HFF-Myc (cell line): ENCODE results near the gene CPEB2.
"Not testable (repeated sequence)": the region's sequence is repeated elsewhere in the genome, so short reads cannot be mapped to it uniquely, and the experiment has no call there.

Experiments used
- DNase-seq: peaks from one replicate; pipeline ENCODE4 v3.0.0-alpha.2; 2011; ENCODE audit warnings: low read depth; ENCODE audit errors: extremely low read depth
- H3K4me3 ChIP-seq: replicated peaks from 2 replicates; pipeline ENCODE4 v1.5.1; 2011; ENCODE audit warnings: low read depth, mild to moderate bottlenecking, control low read depth, low read length
- TF ChIP-seq, protein P1 (sequence below): IDR thresholded peaks from 2 replicates; pipeline ENCODE4 v1.5.1; 2012; ENCODE audit warnings: mild to moderate bottlenecking, low read depth, low read length, control low read depth; ENCODE audit errors: missing control alignments

CPEB2 gene

DNA sequence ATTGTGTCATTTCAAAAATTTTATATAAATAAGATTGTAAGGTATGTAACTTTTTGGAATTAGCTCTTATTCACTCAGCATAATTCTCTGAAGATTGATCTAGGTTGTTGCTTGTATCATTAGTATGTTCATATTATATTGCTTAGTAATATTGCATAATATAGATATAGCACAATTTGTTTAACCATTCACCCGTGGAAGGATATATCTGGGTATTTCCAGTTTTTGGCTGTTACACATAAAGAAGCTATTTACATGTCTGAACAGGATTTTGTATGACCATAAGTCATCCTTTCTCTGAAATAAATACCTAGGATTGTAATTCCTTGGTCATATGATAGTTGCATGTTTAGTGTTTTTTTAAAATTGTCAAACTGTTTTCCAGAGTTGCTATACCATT is 82.5 kb downstream of the CPEB2 start:
- TF ChIP-seq, protein P1, sequence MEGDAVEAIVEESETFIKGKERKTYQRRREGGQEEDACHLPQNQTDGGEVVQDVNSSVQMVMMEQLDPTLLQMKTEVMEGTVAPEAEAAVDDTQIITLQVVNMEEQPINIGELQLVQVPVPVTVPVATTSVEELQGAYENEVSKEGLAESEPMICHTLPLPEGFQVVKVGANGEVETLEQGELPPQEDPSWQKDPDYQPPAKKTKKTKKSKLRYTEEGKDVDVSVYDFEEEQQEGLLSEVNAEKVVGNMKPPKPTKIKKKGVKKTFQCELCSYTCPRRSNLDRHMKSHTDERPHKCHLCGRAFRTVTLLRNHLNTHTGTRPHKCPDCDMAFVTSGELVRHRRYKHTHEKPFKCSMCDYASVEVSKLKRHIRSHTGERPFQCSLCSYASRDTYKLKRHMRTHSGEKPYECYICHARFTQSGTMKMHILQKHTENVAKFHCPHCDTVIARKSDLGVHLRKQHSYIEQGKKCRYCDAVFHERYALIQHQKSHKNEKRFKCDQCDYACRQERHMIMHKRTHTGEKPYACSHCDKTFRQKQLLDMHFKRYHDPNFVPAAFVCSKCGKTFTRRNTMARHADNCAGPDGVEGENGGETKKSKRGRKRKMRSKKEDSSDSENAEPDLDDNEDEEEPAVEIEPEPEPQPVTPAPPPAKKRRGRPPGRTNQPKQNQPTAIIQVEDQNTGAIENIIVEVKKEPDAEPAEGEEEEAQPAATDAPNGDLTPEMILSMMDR, result no peak
- H3K4me3 ChIP-seq, result no peak overlapping the region
- no peak for DNase-seq

DNA sequence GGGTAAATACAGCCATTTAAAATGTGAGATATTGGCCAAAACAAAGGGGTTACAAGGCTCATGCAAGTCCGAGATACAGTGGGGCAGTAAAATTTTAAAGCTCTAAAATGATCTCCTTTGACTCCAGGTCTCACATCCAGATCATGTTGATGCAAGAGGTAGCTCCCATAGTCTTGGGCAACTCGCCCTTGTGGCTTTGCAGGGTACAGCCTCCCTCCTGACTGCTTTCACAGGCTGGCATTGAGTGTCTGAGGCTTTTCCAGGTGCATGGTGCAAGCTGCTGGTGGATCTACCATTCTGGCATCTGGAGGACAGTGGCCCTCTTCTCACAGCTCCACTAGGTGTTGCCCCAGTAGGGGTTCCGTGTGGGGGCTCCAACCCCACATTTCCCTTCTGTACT is 83.5 kb downstream of the CPEB2 start:
- not testable (repeated sequence) for DNase-seq, H3K4me3 ChIP-seq

GRCh38 chr4:15086259-15086658 is 84.0 kb downstream of the CPEB2 start:
- not testable (repeated sequence) for H3K4me3 ChIP-seq, DNase-seq

DNA sequence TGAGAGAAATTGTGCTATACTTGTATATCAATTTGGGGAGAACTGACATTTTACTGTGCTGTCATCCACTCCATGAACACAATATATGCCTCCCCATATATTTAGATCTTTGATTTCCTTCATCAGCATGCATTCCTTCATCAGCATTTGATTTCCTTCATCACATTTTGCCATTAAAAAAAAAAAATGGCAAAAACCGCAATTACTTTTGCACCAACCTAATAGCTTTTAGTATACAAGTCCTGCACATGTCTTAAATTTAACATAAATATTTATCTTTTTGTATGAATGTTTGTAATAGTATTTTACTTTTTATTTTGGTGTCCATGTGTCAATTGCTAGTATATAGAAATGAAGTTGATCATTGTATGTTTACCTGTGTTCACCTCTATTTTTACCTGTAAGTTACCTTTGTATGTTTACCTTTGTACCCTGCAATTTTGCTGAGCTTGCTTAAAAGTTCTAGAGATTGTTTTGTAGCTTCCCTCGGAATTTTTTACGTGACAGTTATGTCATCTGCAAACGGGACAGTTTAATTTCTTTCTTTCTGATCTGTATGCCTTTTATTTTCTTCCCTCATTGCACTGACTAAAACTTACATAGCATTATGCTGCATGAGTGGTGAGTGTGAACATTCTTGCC is 86.2 kb downstream of the CPEB2 start:
- TF ChIP-seq, protein P1, result no peak
- no peak overlapping the region for H3K4me3 ChIP-seq
- DNase-seq, result no peak

- TF ChIP-seq, protein P1, result no peak
Measured at GRCh38 chr4:15089979-15090378, 87.7 kb downstream of the CPEB2 start.

DNA sequence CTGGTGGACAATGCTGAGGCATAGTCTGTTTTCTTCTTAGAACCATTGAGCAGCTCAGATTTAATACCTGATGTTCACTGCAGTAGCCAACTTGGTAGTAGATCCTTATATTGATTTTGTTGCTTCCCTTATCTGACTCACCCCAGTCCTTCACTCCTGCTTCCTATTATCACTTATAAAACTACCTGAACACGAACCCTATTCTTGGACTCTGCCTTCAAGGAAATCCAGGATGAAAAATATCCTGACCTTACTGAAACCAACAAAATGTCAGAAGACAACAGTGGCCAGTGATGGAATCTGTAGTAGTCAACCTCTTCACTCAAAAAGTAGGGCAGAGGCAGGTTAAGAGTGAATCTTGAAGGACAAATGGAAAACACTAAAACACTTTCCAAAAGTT is 98.1 kb downstream of the CPEB2 start:
- no peak for DNase-seq
- TF ChIP-seq, protein P1, result no peak
- no peak overlapping the region for H3K4me3 ChIP-seq

More at GRCh38 chr4:15089979-15090378, 87.7 kb downstream of the CPEB2 start:
- DNase-seq, result no peak
- H3K4me3 ChIP-seq, result no peak overlapping the region

DNA sequence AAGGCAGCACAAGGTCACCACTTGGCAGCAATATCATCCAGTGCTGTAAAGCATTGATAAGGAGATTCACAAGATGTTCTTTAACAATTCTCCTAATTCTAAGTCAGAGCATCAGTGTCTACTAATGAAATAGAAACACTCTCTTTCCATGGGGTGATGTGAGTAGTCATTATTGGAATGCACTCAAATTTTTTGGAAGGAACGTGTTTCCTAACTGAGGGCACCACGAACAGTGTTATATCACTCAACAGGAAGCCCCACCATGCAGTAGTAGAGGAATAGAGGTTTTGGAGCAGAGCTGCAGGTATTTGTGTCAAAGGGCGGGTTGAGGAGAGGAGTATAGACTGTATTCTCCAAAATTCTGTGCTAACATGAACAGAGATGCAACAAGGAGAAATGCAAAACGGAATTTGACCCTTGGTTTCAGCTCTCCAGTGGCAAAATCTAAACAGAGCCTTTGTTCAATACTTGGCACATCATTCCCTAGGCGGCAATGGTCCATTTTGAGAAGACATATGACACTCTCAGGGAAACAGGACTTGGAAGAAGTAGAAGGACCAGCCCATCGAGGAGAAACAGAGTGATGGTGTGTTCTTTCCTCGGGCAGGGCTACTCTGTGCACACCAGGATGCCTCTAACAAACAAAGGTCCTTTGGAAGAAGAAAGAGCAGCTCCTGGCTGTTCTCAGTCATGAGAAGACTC is 98.9 kb downstream of the CPEB2 start:
- TF ChIP-seq, protein P1, result no peak
- DNase-seq, result no peak
- no peak overlapping the region for H3K4me3 ChIP-seq

DNA sequence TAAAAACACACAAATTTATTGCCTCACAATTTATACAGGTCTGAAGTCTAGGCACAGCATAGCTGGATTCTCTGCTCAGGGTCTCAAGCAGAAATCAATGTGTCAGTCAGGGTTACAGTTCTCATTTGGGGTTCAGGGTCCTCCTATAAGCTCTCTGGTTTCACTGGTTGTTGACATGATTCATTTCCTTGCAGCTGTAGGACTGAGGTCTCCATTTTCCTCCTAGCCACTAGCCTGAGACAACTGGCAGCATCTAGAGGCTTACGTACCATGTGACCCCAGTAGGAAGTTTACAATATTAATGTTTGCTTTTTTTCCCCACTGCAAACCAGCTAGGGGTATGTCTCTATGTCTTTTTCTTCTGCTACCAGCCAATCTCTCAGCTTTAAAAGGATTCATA is 102.5 kb downstream of the CPEB2 start:
- TF ChIP-seq, protein P1, result no peak
- DNase-seq, result no peak
- H3K4me3 ChIP-seq, result no peak overlapping the region
